Measurements from ENCODE around the gene ADCY7. TPM values are rescaled to one million over a fixed set of nuclear protein-coding genes. Genes with fewer than 3 reads are reported as not detected.

ADCY7 gene
- total RNA-seq, 4 donors from 2014 or later: 40.4 to 50.9 (median 41.2) TPM

- Histone ChIP-seq H3K36me3 (peaks cover 0 to 26% (median 0%) of the 10 kb centered on the region in 3 donors), H3K4me3 (no peak overlapping the region), H3K27me3 (no peaks in the 10 kb centered on the region), H3K4me1 (peaks cover 0 to 4% (median 0%) of the 10 kb centered on the region in 4 donors), H3K9me3 (no peaks in the 10 kb centered on the region), H3K27ac (no peak overlapping the region)
- 83 to 100% methylated on average over 1 to 2 of the region's 2 CpGs for WGBS, 2 donors
- TF ChIP-seq EP300 (IDR thresholded peaks at IDR 0.05) (no peak), CTCF (IDR thresholded peaks at IDR 0.05) (no peak), POLR2A (IDR thresholded peaks at IDR 0.05) (no peak)
- DNase-seq (ENCODE audit: low spot score in 2 of 2): no peak
These were observed 30.5 kb downstream of the ADCY7 start for GRCh38 chr16:50296807-50297206.

GRCh38 chr16:50297301-50298074, 31.1 kb downstream of the ADCY7 start:
- TF ChIP-seq CTCF (IDR thresholded peaks at IDR 0.05): no peak
- no peak for TF ChIP-seq POLR2A (IDR thresholded peaks at IDR 0.05)
- TF ChIP-seq EP300 (IDR thresholded peaks at IDR 0.05): no peak
- peaks cover 0 to 7% (median 0%) of the 10 kb centered on the region in 4 donors for H3K4me1 ChIP-seq
- peaks cover 0 to 26% (median 0%) of the 10 kb centered on the region in 3 donors for H3K36me3 ChIP-seq
- WGBS, 2 donors: 70 to 83% methylated on average over 11 to 14 of the region's 15 CpGs
- no peaks in the 10 kb centered on the region for H3K9me3 ChIP-seq
- no peaks in the 10 kb centered on the region for H3K27me3 ChIP-seq
- H3K4me3 ChIP-seq: no peak overlapping the region
- DNase-seq (ENCODE audit: low spot score in 2 of 2): no peak
- no peak overlapping the region for H3K27ac ChIP-seq

- peaks cover 0 to 22% (median 0%) of the 10 kb centered on the region in 3 donors for H3K36me3 ChIP-seq
- no peak overlapping the region for H3K27ac ChIP-seq
- 91 to 95% methylated on average over 7 of the region's 7 CpGs for WGBS, 2 donors
- TF ChIP-seq POLR2A (IDR thresholded peaks at IDR 0.05) (no peak), CTCF (IDR thresholded peaks at IDR 0.05) (no peak), EP300 (IDR thresholded peaks at IDR 0.05) (no peak)
- no peaks in the 10 kb centered on the region for H3K27me3 ChIP-seq
- no peak overlapping the region for H3K4me3 ChIP-seq
- H3K9me3 ChIP-seq: no peaks in the 10 kb centered on the region
- DNase-seq (ENCODE audit: low spot score in 2 of 2): no peak
- peaks cover 0 to 7% (median 0%) of the 10 kb centered on the region in 4 donors for H3K4me1 ChIP-seq
These were observed 31.7 kb downstream of the ADCY7 start for GRCh38 chr16:50298075-50298460.

GRCh38 chr16:50298591-50299507, 32.5 kb downstream of the ADCY7 start:
- Histone ChIP-seq H3K4me3 (no peak overlapping the region), H3K27ac (no peak overlapping the region), H3K36me3 (peaks cover 0 to 17% (median 0%) of the 10 kb centered on the region in 3 donors), H3K4me1 (peaks cover 0 to 7% (median 0%) of the 10 kb centered on the region in 4 donors), H3K27me3 (no peaks in the 10 kb centered on the region), H3K9me3 (no peaks in the 10 kb centered on the region)
- TF ChIP-seq POLR2A (IDR thresholded peaks at IDR 0.05) (no peak), EP300 (IDR thresholded peaks at IDR 0.05) (no peak), CTCF (IDR thresholded peaks at IDR 0.05) (no peak)
- WGBS, 2 donors: 83 to 91% methylated on average over 17 to 20 of the region's 29 CpGs
- DNase-seq (ENCODE audit: low spot score in 2 of 2): no peak
